A673 (cell line): Measurements from ENCODE around the gene SEMA4D. TPM values are rescaled to one million over a fixed set of nuclear protein-coding genes. Genes with fewer than 3 reads are reported as not detected.

ENCODE experiments used
- BruUV-seq: library from RNA; stranded (reverse); fragments of 400-500 nt; replicated peaks from 2 replicates; lab custom pipeline; 2021; lab: Mats Ljungman, UMichigan
- CTCF ChIA-PET: fragments of 300-600 bp; sonication (Branson Sonifier 250); formaldehyde crosslinking; loops from one replicate; lab custom pipeline; 2022; ENCODE audit warnings: antibody characterized with exemption; lab: Charles Lee
- POLR2A ChIA-PET: fragments of 300-600 bp; sonication (Branson Sonifier 250); formaldehyde crosslinking; loops from one replicate; lab custom pipeline; 2022; ENCODE audit warnings: antibody characterized with exemption; ENCODE audit not compliant: low non-redundant PET; lab: Charles Lee
- DNase-seq: peaks from one replicate; pipeline ENCODE4 v3.0.0-alpha.2; 2015; ENCODE audit warnings: low spot score
- H3K27ac ChIP-seq: fragments of 200-600 bp; sonication (generic); 2 replicates; pipeline ENCODE4 v1.5.1; 2016; ENCODE audit warnings: mixed run types, low read depth, mild to moderate bottlenecking, mixed read lengths, antibody characterized with exemption, low read length; ENCODE audit not compliant: poor library complexity, severe bottlenecking
- H3K27me3 ChIP-seq: fragments of 200-600 bp; sonication (generic); replicated peaks from 2 replicates; pipeline ENCODE4 v1.6.1; 2017; ENCODE audit warnings: mixed run types, low read depth, mild to moderate bottlenecking, mixed read lengths, antibody characterized with exemption, low read length; ENCODE audit not compliant: insufficient read depth, poor library complexity
- H3K36me3 ChIP-seq: fragments of 200-600 bp; sonication (generic); 2 replicates; pipeline ENCODE4 v1.6.1; 2016; ENCODE audit warnings: mixed run types, mild to moderate bottlenecking, mixed read lengths, antibody characterized with exemption, low read length; ENCODE audit not compliant: insufficient read depth, poor library complexity, severe bottlenecking
- H3K4me1 ChIP-seq: fragments of 200-600 bp; sonication (generic); 2 replicates; pipeline ENCODE4 v1.6.1; 2017; ENCODE audit warnings: mixed run types, mild to moderate bottlenecking, mixed read lengths, antibody characterized with exemption, low read length; ENCODE audit not compliant: insufficient read depth, poor library complexity, severe bottlenecking
- H3K4me3 ChIP-seq: fragments of 200-600 bp; sonication (generic); 2 replicates; pipeline ENCODE4 v1.5.1; 2016; ENCODE audit warnings: low read depth, mixed run types, mild to moderate bottlenecking, mixed read lengths, low read length; ENCODE audit not compliant: poor library complexity, severe bottlenecking
- H3K9me3 ChIP-seq: fragments of 200-600 bp; sonication (generic); 2 replicates; pipeline ENCODE4 v1.6.1; 2016; ENCODE audit warnings: mixed run types, low read depth, mild to moderate bottlenecking, mixed read lengths, antibody characterized with exemption, low read length; ENCODE audit not compliant: poor library complexity, severe bottlenecking
- CTCF ChIP-seq: fragments of 300-800, 200-600 bp; sonication (generic); conservative IDR thresholded peaks from 2 replicates; pipeline ENCODE4 v1.5.1; 2017; ENCODE audit warnings: low read depth, mild to moderate bottlenecking, antibody characterized with exemption, low read length, moderate library complexity, mixed read lengths
- EZH2 ChIP-seq: fragments of 200-600 bp; sonication (generic); IDR thresholded peaks from 2 replicates; pipeline ENCODE4 v1.6.1; 2017; ENCODE audit warnings: borderline replicate concordance, low read depth, mild to moderate bottlenecking, mixed read lengths, antibody characterized with exemption, low read length; ENCODE audit not compliant: poor library complexity, severe bottlenecking
- intact Hi-C: fragments of 100-400 bp; cut with micrococcal nuclease; formaldehyde crosslinking; loops from one replicate; pipeline ENCODE4 v1.10.0; 2022; ENCODE audit not compliant: unreplicated experiment
- total RNA-seq: library from RNA; stranded (reverse); gene quantifications from 2 replicates; pipeline ENCODE4 v1.2.3, GENCODE V29; 2021

Gene SEMA4D
- total RNA-seq, 1 experiment from 2014 or later = 14.2 TPM

- POLR2A ChIA-PET = no interaction called here
- Histone ChIP-seq H3K27ac (no peak overlapping the region), H3K4me3 (no peak overlapping the region), H3K36me3 (no peaks in the 10 kb centered on the region), H3K27me3 (no peaks in the 10 kb centered on the region), H3K4me1 (no peaks in the 10 kb centered on the region), H3K9me3 (no peaks in the 10 kb centered on the region)
- TF ChIP-seq EZH2 (no peak), CTCF (no peak)
- intact Hi-C loops = loop anchor here (10.0 kb wide), 1 partner anchor 101 kb away; no protein-coding TSS in a partner anchor
- BruUV-seq = no TSS peak
- CTCF ChIA-PET = no interaction called here
- DNase-seq = no peak
Observed at GRCh38 chr9:89444274-89444673, 53.6 kb downstream of the SEMA4D start.

GRCh38 chr9:89442981-89443814 is 54.7 kb downstream of the SEMA4D start:
- Histone ChIP-seq H3K4me3 (no peak overlapping the region), H3K27me3 (no peaks in the 10 kb centered on the region), H3K36me3 (no peaks in the 10 kb centered on the region), H3K9me3 (no peaks in the 10 kb centered on the region), H3K4me1 (no peaks in the 10 kb centered on the region), H3K27ac (no peak overlapping the region)
- CTCF ChIA-PET = no interaction called here
- BruUV-seq = no TSS peak
- no peak for DNase-seq
- intact Hi-C loops = loop anchor here (10.0 kb wide), 1 partner anchor 102 kb away; no protein-coding TSS in a partner anchor
- TF ChIP-seq EZH2 = no peak
- TF ChIP-seq CTCF = no peak
- POLR2A ChIA-PET = interaction anchor here (0.7 kb wide), 1 partner anchor 289 kb away, joined by 3 read pairs; no protein-coding TSS in a partner anchor

- TF ChIP-seq CTCF (no peak), EZH2 (no peak)
- no peak for DNase-seq
- Histone ChIP-seq H3K9me3 (no peaks in the 10 kb centered on the region), H3K4me1 (no peaks in the 10 kb centered on the region), H3K27ac (no peak overlapping the region), H3K36me3 (no peaks in the 10 kb centered on the region), H3K4me3 (no peak overlapping the region), H3K27me3 (no peaks in the 10 kb centered on the region)
- ChIA-PET POLR2A (interaction anchor here (0.7 kb wide), 1 partner anchor 288 kb away, joined by 3 read pairs; no protein-coding TSS in a partner anchor), CTCF (no interaction called here)
- intact Hi-C loops = loop anchor here (10.0 kb wide), 1 partner anchor 102 kb away; no protein-coding TSS in a partner anchor
- no TSS peak for BruUV-seq
Observed at GRCh38 chr9:89442501-89442978, 55.4 kb downstream of the SEMA4D start.
